HEK293 (cell line): Measurements from ENCODE around the gene EPM2A.

Experiments used
- CTCF ChIP-seq: fragments of 450-650 bp; formaldehyde crosslinking; IDR thresholded peaks from 2 replicates; pipeline ENCODE4 v1.5.1; 2016; ENCODE audit warnings: missing biosample characterization, missing genetic modification characterization
- HOXA7 ChIP-seq: sonication (generic); formaldehyde crosslinking; IDR thresholded peaks from 2 replicates; pipeline ENCODE4 v1.8.1; 2022; ENCODE audit warnings: missing genetic modification reagents, borderline replicate concordance
- YY1 ChIP-seq: fragments of 450-650 bp; formaldehyde crosslinking; IDR thresholded peaks from 2 replicates; pipeline ENCODE4 v1.5.1; 2018; ENCODE audit warnings: missing biosample characterization, missing genetic modification characterization
- ZNF10 ChIP-seq: fragments of 450-650 bp; formaldehyde crosslinking; IDR thresholded peaks from 2 replicates; pipeline ENCODE4 v1.5.1; 2017; ENCODE audit warnings: missing biosample characterization, missing genetic modification characterization
- ZNF138 ChIP-seq: fragments of 450-650 bp; formaldehyde crosslinking; IDR thresholded peaks from 2 replicates; pipeline ENCODE4 v1.5.1; 2016; ENCODE audit warnings: missing biosample characterization, missing genetic modification characterization, borderline replicate concordance
- ZNF169 ChIP-seq: fragments of 450-650 bp; formaldehyde crosslinking; IDR thresholded peaks from 2 replicates; pipeline ENCODE4 v1.5.1; 2016; ENCODE audit warnings: missing biosample characterization, missing genetic modification characterization
- ZNF175 ChIP-seq: fragments of 450-650 bp; formaldehyde crosslinking; IDR thresholded peaks from 2 replicates; pipeline ENCODE4 v1.5.1; 2016; ENCODE audit warnings: missing biosample characterization, missing genetic modification characterization
- ZNF433 ChIP-seq: fragments of 450-650 bp; formaldehyde crosslinking; IDR thresholded peaks from 2 replicates; pipeline ENCODE4 v1.5.1; 2016; ENCODE audit warnings: missing biosample characterization, missing genetic modification characterization, low read depth
- ZNF449 ChIP-seq: fragments of 450-650 bp; formaldehyde crosslinking; IDR thresholded peaks from 2 replicates; pipeline ENCODE4 v1.5.1; 2017; ENCODE audit warnings: missing biosample characterization, mild to moderate bottlenecking, missing genetic modification characterization, moderate library complexity
- ZNF654 ChIP-seq: fragments of 450-650 bp; formaldehyde crosslinking; IDR thresholded peaks from 2 replicates; pipeline ENCODE4 v1.5.1; 2016; ENCODE audit warnings: low read depth, missing biosample characterization, missing genetic modification characterization
- ZNF660 ChIP-seq: fragments of 450-650 bp; IDR thresholded peaks from 2 replicates; pipeline ENCODE4 v1.5.1; 2018; ENCODE audit warnings: missing biosample characterization, mild to moderate bottlenecking, missing genetic modification characterization
- ZSCAN23 ChIP-seq: fragments of 450-650 bp; formaldehyde crosslinking; IDR thresholded peaks from 2 replicates; pipeline ENCODE4 v1.5.1; 2016; ENCODE audit warnings: missing biosample characterization, missing genetic modification characterization
- TF ChIP-seq, protein P1 (sequence below): fragments of 450-650 bp; formaldehyde crosslinking; conservative IDR thresholded peaks from 2 replicates; pipeline ENCODE4 v1.5.1; 2016; ENCODE audit warnings: low read depth, missing biosample characterization, missing genetic modification characterization

GRCh38 chr6:145705561-145705960 is 29.8 kb downstream of the EPM2A start:
- TF ChIP-seq CTCF (tag by site-specific recombination) (no peak), YY1 (tag by site-specific recombination) (no peak), HOXA7 (CRISPR knock-in tag) (no peak), ZNF433 (tag by site-specific recombination) (no peak), ZNF138 (tag by site-specific recombination) (no peak), ZSCAN23 (tag by site-specific recombination) (no peak), ZNF449 (tag by site-specific recombination) (no peak), ZNF175 (tag by site-specific recombination) (no peak), ZNF654 (no peak), ZNF169 (tag by site-specific recombination) (no peak), ZNF660 (tag by site-specific recombination) (no peak), ZNF10 (tag by site-specific recombination) (no peak)
- TF ChIP-seq, protein P1, sequence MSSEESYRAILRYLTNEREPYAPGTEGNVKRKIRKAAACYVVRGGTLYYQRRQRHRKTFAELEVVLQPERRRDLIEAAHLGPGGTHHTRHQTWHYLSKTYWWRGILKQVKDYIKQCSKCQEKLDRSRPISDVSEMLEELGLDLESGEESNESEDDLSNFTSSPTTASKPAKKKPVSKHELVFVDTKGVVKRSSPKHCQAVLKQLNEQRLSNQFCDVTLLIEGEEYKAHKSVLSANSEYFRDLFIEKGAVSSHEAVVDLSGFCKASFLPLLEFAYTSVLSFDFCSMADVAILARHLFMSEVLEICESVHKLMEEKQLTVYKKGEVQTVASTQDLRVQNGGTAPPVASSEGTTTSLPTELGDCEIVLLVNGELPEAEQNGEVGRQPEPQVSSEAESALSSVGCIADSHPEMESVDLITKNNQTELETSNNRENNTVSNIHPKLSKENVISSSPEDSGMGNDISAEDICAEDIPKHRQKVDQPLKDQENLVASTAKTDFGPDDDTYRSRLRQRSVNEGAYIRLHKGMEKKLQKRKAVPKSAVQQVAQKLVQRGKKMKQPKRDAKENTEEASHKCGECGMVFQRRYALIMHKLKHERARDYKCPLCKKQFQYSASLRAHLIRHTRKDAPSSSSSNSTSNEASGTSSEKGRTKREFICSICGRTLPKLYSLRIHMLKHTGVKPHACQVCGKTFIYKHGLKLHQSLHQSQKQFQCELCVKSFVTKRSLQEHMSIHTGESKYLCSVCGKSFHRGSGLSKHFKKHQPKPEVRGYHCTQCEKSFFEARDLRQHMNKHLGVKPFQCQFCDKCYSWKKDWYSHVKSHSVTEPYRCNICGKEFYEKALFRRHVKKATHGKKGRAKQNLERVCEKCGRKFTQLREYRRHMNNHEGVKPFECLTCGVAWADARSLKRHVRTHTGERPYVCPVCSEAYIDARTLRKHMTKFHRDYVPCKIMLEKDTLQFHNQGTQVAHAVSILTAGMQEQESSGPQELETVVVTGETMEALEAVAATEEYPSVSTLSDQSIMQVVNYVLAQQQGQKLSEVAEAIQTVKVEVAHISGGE (tag by site-specific recombination) = no peak
